SK-N-SH treated with all-trans-retinoic acid at 6 μM for 48 hours (cell line): Measurements from ENCODE around the gene SLC29A3.

Experiments used
- ATAC-seq: fragments of 200-7000 bp; cut with Tn5 transposase; 3 replicates; pipeline ENCODE4 v1.9.1; 2020; ENCODE audit warnings: mild to moderate bottlenecking, moderate library complexity
- ARNTL ChIP-seq: fragments of 450-650 bp; formaldehyde crosslinking; IDR thresholded peaks from 2 replicates; pipeline ENCODE4 v1.5.0; 2020; ENCODE audit warnings: low read depth, mild to moderate bottlenecking, moderate library complexity, borderline replicate concordance
- BACH2 ChIP-seq: fragments of 250-450 bp; sonication (Bioruptor Pico); IDR thresholded peaks from 2 replicates; pipeline ENCODE4 v1.9.0; 2021; ENCODE audit warnings: mild to moderate bottlenecking, borderline replicate concordance
- CSDC2 ChIP-seq: fragments of 250-450 bp; sonication (Bioruptor Pico); IDR thresholded peaks from 2 replicates; pipeline ENCODE4 v1.5.0; 2020; ENCODE audit warnings: mild to moderate bottlenecking, moderate library complexity
- GLIS3 ChIP-seq: fragments of 250-450 bp; sonication (Bioruptor Pico); IDR thresholded peaks from 2 replicates; pipeline ENCODE4 v1.5.0; 2020; ENCODE audit warnings: mild to moderate bottlenecking, moderate library complexity
- ISL1 ChIP-seq: fragments of 250-450 bp; sonication (Bioruptor Pico); IDR thresholded peaks from 2 replicates; pipeline ENCODE4 v2.1.2; 2022; ENCODE audit warnings: mild to moderate bottlenecking, moderate library complexity
- OSR1 ChIP-seq: fragments of 250-450 bp; sonication (Bioruptor Pico); IDR thresholded peaks from 2 replicates; pipeline ENCODE4 v1.8.0; 2022; ENCODE audit warnings: moderate library complexity, mild to moderate bottlenecking, inconsistent platforms
- PPARA ChIP-seq: fragments of 250-450 bp; sonication (Bioruptor Pico); IDR thresholded peaks from 2 replicates; pipeline ENCODE4 v1.5.0; 2020; ENCODE audit warnings: mild to moderate bottlenecking, borderline replicate concordance
- RARB ChIP-seq: fragments of 250-450 bp; sonication (Bioruptor Pico); IDR thresholded peaks from 2 replicates; pipeline ENCODE4 v1.8.0; 2021; ENCODE audit warnings: mild to moderate bottlenecking, moderate library complexity
- SNAI2 ChIP-seq: fragments of 250-450 bp; sonication (Bioruptor Pico); IDR thresholded peaks from 2 replicates; pipeline ENCODE4 v1.5.0; 2020; ENCODE audit warnings: mild to moderate bottlenecking, moderate library complexity
- TOX ChIP-seq: fragments of 250-450 bp; sonication (Bioruptor Pico); IDR thresholded peaks from 2 replicates; pipeline ENCODE4 v1.8.0; 2021; ENCODE audit warnings: mild to moderate bottlenecking, moderate library complexity, borderline replicate concordance
- ZC3H10 ChIP-seq: fragments of 250-450 bp; sonication (Bioruptor Pico); IDR thresholded peaks from 2 replicates; pipeline ENCODE4 v1.5.1; 2021; ENCODE audit warnings: mild to moderate bottlenecking, moderate library complexity
- ZFP3 ChIP-seq: fragments of 250-450 bp; sonication (Bioruptor Pico); IDR thresholded peaks from 2 replicates; pipeline ENCODE4 v1.5.0; 2020; ENCODE audit warnings: mild to moderate bottlenecking, moderate library complexity
- ZFP30 ChIP-seq: fragments of 450-650 bp; formaldehyde crosslinking; IDR thresholded peaks from 2 replicates; pipeline ENCODE4 v1.5.0; 2022; ENCODE audit warnings: mild to moderate bottlenecking, moderate library complexity
- ZNF70 ChIP-seq: fragments of 450-650 bp; formaldehyde crosslinking; IDR thresholded peaks from 2 replicates; pipeline ENCODE4 v1.5.0; 2020; ENCODE audit warnings: mild to moderate bottlenecking, moderate library complexity
- ZNF8 ChIP-seq: fragments of 450-650 bp; formaldehyde crosslinking; IDR thresholded peaks from 2 replicates; pipeline ENCODE4 v1.5.0; 2020; ENCODE audit warnings: mild to moderate bottlenecking, moderate library complexity
- TF ChIP-seq, protein P1 (sequence below): fragments of 250-450 bp; sonication (Bioruptor Pico); IDR thresholded peaks from 2 replicates; pipeline ENCODE4 v1.5.1; 2020; ENCODE audit warnings: low read depth, mild to moderate bottlenecking, moderate library complexity
- TF ChIP-seq, protein P2 (sequence below): fragments of 250-450 bp; sonication (Bioruptor Pico); IDR thresholded peaks from 2 replicates; pipeline ENCODE4 v1.5.0; 2020; ENCODE audit warnings: mild to moderate bottlenecking, moderate library complexity
- TF ChIP-seq, protein P3 (sequence below): fragments of 250-450 bp; sonication (Bioruptor Pico); IDR thresholded peaks from 2 replicates; pipeline ENCODE4 v1.5.1; 2021; ENCODE audit warnings: mild to moderate bottlenecking, moderate library complexity
- TF ChIP-seq, protein P4 (sequence below): fragments of 250-450 bp; sonication (Bioruptor Pico); IDR thresholded peaks from 2 replicates; pipeline ENCODE4 v1.8.0; 2020; ENCODE audit warnings: mild to moderate bottlenecking, moderate library complexity, borderline replicate concordance

Gene SLC29A3

DNA sequence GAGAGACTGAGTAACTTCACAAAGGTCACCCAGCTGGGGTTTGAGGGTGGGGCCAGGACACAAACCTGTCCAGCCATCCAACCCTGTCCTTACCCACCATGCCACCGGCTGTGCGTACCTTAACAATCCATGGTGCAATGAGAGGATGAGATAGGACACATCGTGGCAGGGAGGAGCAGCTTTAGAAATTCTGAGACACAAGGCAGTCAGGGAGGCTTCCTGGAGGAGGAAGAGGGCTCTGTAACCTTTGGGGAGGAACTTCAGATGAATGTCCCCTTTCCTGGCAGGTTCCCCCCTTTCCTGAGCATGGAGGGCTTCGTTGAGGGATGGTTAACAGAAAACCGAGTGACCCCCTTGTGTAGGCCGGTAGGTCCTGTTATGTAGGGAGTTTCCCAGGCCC lies 35.6 kb upstream of the SLC29A3 start:
- TF ChIP-seq, protein P1, sequence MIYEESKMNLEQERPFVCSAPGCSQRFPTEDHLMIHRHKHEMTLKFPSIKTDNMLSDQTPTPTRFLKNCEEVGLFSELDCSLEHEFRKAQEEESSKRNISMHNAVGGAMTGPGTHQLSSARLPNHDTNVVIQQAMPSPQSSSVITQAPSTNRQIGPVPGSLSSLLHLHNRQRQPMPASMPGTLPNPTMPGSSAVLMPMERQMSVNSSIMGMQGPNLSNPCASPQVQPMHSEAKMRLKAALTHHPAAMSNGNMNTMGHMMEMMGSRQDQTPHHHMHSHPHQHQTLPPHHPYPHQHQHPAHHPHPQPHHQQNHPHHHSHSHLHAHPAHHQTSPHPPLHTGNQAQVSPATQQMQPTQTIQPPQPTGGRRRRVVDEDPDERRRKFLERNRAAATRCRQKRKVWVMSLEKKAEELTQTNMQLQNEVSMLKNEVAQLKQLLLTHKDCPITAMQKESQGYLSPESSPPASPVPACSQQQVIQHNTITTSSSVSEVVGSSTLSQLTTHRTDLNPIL (CRISPR knock-in tag) = no peak
- TF ChIP-seq TOX (CRISPR knock-in tag) (no peak), OSR1 (no peak), ZFP3 (CRISPR knock-in tag) (no peak), ZC3H10 (CRISPR knock-in tag) (no peak), ARNTL (CRISPR knock-in tag) (no peak)
- TF ChIP-seq, protein P2, sequence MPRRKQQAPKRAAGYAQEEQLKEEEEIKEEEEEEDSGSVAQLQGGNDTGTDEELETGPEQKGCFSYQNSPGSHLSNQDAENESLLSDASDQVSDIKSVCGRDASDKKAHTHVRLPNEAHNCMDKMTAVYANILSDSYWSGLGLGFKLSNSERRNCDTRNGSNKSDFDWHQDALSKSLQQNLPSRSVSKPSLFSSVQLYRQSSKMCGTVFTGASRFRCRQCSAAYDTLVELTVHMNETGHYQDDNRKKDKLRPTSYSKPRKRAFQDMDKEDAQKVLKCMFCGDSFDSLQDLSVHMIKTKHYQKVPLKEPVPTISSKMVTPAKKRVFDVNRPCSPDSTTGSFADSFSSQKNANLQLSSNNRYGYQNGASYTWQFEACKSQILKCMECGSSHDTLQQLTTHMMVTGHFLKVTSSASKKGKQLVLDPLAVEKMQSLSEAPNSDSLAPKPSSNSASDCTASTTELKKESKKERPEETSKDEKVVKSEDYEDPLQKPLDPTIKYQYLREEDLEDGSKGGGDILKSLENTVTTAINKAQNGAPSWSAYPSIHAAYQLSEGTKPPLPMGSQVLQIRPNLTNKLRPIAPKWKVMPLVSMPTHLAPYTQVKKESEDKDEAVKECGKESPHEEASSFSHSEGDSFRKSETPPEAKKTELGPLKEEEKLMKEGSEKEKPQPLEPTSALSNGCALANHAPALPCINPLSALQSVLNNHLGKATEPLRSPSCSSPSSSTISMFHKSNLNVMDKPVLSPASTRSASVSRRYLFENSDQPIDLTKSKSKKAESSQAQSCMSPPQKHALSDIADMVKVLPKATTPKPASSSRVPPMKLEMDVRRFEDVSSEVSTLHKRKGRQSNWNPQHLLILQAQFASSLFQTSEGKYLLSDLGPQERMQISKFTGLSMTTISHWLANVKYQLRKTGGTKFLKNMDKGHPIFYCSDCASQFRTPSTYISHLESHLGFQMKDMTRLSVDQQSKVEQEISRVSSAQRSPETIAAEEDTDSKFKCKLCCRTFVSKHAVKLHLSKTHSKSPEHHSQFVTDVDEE (CRISPR knock-in tag) = no peak
- TF ChIP-seq, protein P3, sequence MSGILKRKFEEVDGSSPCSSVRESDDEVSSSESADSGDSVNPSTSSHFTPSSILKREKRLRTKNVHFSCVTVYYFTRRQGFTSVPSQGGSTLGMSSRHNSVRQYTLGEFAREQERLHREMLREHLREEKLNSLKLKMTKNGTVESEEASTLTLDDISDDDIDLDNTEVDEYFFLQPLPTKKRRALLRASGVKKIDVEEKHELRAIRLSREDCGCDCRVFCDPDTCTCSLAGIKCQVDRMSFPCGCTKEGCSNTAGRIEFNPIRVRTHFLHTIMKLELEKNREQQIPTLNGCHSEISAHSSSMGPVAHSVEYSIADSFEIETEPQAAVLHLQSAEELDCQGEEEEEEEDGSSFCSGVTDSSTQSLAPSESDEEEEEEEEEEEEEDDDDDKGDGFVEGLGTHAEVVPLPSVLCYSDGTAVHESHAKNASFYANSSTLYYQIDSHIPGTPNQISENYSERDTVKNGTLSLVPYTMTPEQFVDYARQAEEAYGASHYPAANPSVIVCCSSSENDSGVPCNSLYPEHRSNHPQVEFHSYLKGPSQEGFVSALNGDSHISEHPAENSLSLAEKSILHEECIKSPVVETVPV (CRISPR knock-in tag) = no peak
- ATAC-seq = no peak

DNA sequence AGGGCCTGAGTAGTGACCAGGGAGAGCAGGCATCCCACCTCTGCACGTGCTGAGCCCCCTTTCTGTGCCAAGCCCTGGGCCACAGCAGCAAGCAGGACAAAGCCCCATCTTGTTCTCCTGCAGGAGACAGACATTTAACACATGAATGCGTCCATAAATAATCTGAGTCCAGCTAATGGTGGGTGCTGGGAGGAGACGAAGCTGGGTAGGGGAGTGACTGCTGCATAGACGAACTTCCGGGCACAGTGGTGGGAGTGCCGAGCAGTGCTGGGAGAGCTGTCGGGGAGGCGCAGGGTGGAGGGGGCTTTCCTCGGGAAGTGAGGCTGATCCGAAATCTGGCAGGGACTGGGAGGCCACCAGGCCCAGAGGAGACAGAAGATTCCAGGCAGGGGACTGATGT lies 35.2 kb upstream of the SLC29A3 start:
- ATAC-seq = no peak
- TF ChIP-seq ZFP3 (CRISPR knock-in tag) (no peak), ZNF70 (no peak), PPARA (no peak), ISL1 (no peak), ZNF8 (no peak), BACH2 (no peak)

DNA sequence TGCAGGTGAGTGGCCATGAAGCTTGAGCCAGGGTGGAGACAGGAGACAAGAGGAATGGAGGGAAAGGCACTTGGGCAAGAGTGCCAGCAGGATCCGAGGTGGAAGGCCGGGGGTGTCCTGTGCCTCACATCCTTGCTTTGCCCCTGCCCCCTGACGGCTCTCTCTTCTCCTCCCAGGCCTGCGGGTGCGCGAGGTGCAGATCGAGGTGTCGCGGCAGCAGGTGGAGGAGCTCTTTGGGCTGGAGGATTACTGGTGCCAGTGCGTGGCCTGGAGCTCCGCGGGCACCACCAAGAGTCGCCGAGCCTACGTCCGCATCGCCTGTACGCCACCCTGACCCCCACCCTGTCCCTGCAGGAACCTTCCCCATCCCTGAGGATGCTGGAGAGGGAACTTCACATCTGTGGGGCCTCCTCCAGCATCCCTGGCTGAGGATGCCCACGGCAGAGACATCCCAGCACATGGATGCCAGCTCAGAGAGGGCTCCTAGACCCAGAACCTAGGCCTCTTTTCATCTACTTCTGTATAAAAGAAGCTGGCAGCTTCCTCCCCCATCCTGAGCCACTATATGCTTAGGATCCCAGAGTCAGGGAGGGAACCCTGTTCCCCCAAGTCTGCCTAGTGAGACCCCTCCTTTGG lies 34.4 kb upstream of the SLC29A3 start:
- ATAC-seq = peak; percentile 32
- no peak for TF ChIP-seq CSDC2 (CRISPR knock-in tag)
- TF ChIP-seq OSR1 = no peak
- TF ChIP-seq, protein P4, sequence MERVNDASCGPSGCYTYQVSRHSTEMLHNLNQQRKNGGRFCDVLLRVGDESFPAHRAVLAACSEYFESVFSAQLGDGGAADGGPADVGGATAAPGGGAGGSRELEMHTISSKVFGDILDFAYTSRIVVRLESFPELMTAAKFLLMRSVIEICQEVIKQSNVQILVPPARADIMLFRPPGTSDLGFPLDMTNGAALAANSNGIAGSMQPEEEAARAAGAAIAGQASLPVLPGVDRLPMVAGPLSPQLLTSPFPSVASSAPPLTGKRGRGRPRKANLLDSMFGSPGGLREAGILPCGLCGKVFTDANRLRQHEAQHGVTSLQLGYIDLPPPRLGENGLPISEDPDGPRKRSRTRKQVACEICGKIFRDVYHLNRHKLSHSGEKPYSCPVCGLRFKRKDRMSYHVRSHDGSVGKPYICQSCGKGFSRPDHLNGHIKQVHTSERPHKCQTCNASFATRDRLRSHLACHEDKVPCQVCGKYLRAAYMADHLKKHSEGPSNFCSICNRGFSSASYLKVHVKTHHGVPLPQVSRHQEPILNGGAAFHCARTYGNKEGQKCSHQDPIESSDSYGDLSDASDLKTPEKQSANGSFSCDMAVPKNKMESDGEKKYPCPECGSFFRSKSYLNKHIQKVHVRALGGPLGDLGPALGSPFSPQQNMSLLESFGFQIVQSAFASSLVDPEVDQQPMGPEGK (CRISPR knock-in tag) = no peak
- TF ChIP-seq, protein P2 (CRISPR knock-in tag) = no peak
- TF ChIP-seq ZC3H10 (CRISPR knock-in tag) = no peak
- TF ChIP-seq ZFP30 (CRISPR knock-in tag) = no peak

DNA sequence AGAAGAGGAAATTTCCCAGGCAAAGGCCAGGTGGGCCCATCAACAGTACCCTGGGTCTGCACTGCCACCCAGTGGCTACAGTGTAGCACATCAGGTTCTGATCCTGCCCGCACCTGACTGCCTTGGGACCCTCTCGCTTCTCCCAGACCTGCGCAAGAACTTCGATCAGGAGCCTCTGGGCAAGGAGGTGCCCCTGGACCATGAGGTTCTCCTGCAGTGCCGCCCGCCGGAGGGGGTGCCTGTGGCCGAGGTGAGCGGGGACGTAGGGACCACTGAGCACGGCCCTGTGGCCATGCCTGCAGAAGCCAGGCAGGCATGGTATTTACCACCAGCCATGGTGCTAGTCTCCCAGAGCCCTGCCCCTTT lies 33.9 kb upstream of the SLC29A3 start:
- no peak for TF ChIP-seq SNAI2
- TF ChIP-seq GLIS3 (CRISPR knock-in tag) = no peak
- no peak for TF ChIP-seq PPARA
- TF ChIP-seq ZC3H10 (CRISPR knock-in tag) = no peak
- TF ChIP-seq BACH2 = no peak
- no peak for TF ChIP-seq ZFP3 (CRISPR knock-in tag)
- no peak for TF ChIP-seq RARB (CRISPR knock-in tag)
- no peak for TF ChIP-seq ZNF70
- TF ChIP-seq, protein P3 (CRISPR knock-in tag) = no peak
- TF ChIP-seq ARNTL (CRISPR knock-in tag) = no peak
- TF ChIP-seq TOX (CRISPR knock-in tag) = no peak
- ATAC-seq = peak; percentile 80
